Mesenchymal stem cell (in vitro differentiated cells and primary cell): Measurements from ENCODE around the gene MYL3.

Experiments
- DNase-seq: peaks from one replicate; pipeline ENCODE4 v3.0.0-alpha.2; 2013
- H2AFZ ChIP-seq: one replicate; pipeline ENCODE4 v1.6.1; 2013; ENCODE audit warnings: low read depth, mild to moderate bottlenecking, control low read depth, inconsistent platforms, low read length, moderate library complexity
- H2AK5ac ChIP-seq: 2 replicates; pipeline ENCODE4 v1.6.1; 2013; ENCODE audit warnings: low read length, moderate library complexity, mild to moderate bottlenecking, inconsistent platforms; ENCODE audit not compliant: severe bottlenecking
- H2BK120ac ChIP-seq: one replicate; pipeline ENCODE4 v1.6.1; 2013; ENCODE audit warnings: low read depth, mild to moderate bottlenecking, inconsistent platforms, low read length, moderate library complexity
- H2BK12ac ChIP-seq, 2 experiments: one replicate each; pipeline ENCODE4 v1.6.1; 2013; ENCODE audit warnings: inconsistent platforms in 2 of 2, low read length in 2 of 2, mild to moderate bottlenecking in 2 of 2, moderate library complexity in 2 of 2, control low read depth in 1 of 2
- H2BK15ac ChIP-seq: one replicate; pipeline ENCODE4 v1.6.1; 2013; ENCODE audit warnings: mild to moderate bottlenecking, low read depth, inconsistent platforms; ENCODE audit not compliant: poor library complexity, severe bottlenecking
- H2BK5ac ChIP-seq: 2 replicates; pipeline ENCODE4 v1.6.1; 2013; ENCODE audit warnings: low read depth, mild to moderate bottlenecking, low read length, control low read depth, inconsistent platforms; ENCODE audit not compliant: poor library complexity, severe bottlenecking
- H3K14ac ChIP-seq, 2 experiments: one replicate each; pipeline ENCODE4 v1.6.1; 2013; ENCODE audit warnings: inconsistent platforms in 2 of 2, low read length in 2 of 2, control low read depth in 1 of 2, mild to moderate bottlenecking in 1 of 2, moderate library complexity in 1 of 2
- H3K18ac ChIP-seq, 2 experiments: one replicate each; pipeline ENCODE4 v1.6.1; 2013; ENCODE audit warnings: inconsistent platforms in 2 of 2, low read length in 2 of 2, control low read depth in 1 of 2, low read depth in 1 of 2, mild to moderate bottlenecking in 1 of 2
- H3K23ac ChIP-seq, 2 experiments: one replicate each; pipeline ENCODE4 v1.6.1; 2013; ENCODE audit warnings: inconsistent platforms in 2 of 2, low read length in 2 of 2, mild to moderate bottlenecking in 2 of 2, moderate library complexity in 2 of 2, control low read depth in 1 of 2
- H3K27ac ChIP-seq: 2 replicates; pipeline ENCODE4 v1.5.1; 2013; ENCODE audit warnings: mild to moderate bottlenecking, moderate library complexity, low read length, control low read depth, inconsistent platforms; ENCODE audit not compliant: poor library complexity, severe bottlenecking
- H3K27me3 ChIP-seq, 2 experiments: 2 replicates each; pipeline versions ENCODE4 v1.6.1 to v1.7.0; 2013; ENCODE audit warnings: low read length in 2 of 2, mild to moderate bottlenecking in 2 of 2, moderate library complexity in 2 of 2, control low read depth in 1 of 2, inconsistent platforms in 1 of 2; ENCODE audit not compliant: control insufficient read depth in 1 of 2, insufficient read depth in 1 of 2
- H3K36me3 ChIP-seq, 2 experiments: 2 replicates each; pipeline versions ENCODE4 v1.6.1 to v1.7.0; 2013; ENCODE audit warnings: low read length in 2 of 2, control low read depth in 1 of 2, inconsistent platforms in 1 of 2, low read depth in 1 of 2, mild to moderate bottlenecking in 1 of 2; ENCODE audit not compliant: insufficient read depth in 2 of 2, control insufficient read depth in 1 of 2
- H3K4ac ChIP-seq, 2 experiments: one replicate each; pipeline ENCODE4 v1.6.1; 2013; ENCODE audit warnings: inconsistent platforms in 2 of 2, low read length in 2 of 2, mild to moderate bottlenecking in 2 of 2, moderate library complexity in 2 of 2, control low read depth in 1 of 2, low read depth in 1 of 2
- H3K4me1 ChIP-seq: 2 replicates; pipeline ENCODE4 v1.6.1; 2013; ENCODE audit warnings: low read depth, low read length, control low read depth; ENCODE audit not compliant: control insufficient read depth, insufficient read depth
- H3K4me2 ChIP-seq: 2 replicates; pipeline ENCODE4 v1.6.1; 2013; ENCODE audit warnings: low read length, mild to moderate bottlenecking, inconsistent platforms; ENCODE audit not compliant: poor library complexity, severe bottlenecking
- H3K4me3 ChIP-seq, 2 experiments: 2 replicates each; pipeline versions ENCODE4 v1.5.1 to v1.7.0; 2013; ENCODE audit warnings: low read length in 2 of 2, mild to moderate bottlenecking in 2 of 2, control low read depth in 1 of 2, low read depth in 1 of 2; ENCODE audit not compliant: insufficient read depth in 1 of 2
- H3K79me1 ChIP-seq: replicated peaks from 2 replicates; pipeline ENCODE4 v1.6.1; 2013; ENCODE audit warnings: mild to moderate bottlenecking, control low read depth, low read length, inconsistent platforms; ENCODE audit not compliant: poor library complexity, severe bottlenecking
- H3K9ac ChIP-seq: 2 replicates; pipeline ENCODE4 v1.7.0; 2013; ENCODE audit warnings: mild to moderate bottlenecking, low read length, moderate library complexity
- H3K9me3 ChIP-seq: 2 replicates; pipeline ENCODE4 v1.7.0; 2013; ENCODE audit warnings: mild to moderate bottlenecking, low read length; ENCODE audit not compliant: control insufficient read depth
- H4K8ac ChIP-seq: one replicate; pipeline ENCODE4 v1.6.1; 2013; ENCODE audit warnings: inconsistent platforms, mild to moderate bottlenecking, low read length, moderate library complexity
- H4K91ac ChIP-seq: one replicate; pipeline ENCODE4 v1.6.1; 2013; ENCODE audit warnings: mild to moderate bottlenecking, low read length, inconsistent platforms
- WGBS: methylation state at CpG from one replicate; pipeline ENCODE4 v1.1.7; 2013; ENCODE audit warnings: mixed read lengths; 5-methylcytosine and 5-hydroxymethylcytosine counted together

Gene MYL3

DNA sequence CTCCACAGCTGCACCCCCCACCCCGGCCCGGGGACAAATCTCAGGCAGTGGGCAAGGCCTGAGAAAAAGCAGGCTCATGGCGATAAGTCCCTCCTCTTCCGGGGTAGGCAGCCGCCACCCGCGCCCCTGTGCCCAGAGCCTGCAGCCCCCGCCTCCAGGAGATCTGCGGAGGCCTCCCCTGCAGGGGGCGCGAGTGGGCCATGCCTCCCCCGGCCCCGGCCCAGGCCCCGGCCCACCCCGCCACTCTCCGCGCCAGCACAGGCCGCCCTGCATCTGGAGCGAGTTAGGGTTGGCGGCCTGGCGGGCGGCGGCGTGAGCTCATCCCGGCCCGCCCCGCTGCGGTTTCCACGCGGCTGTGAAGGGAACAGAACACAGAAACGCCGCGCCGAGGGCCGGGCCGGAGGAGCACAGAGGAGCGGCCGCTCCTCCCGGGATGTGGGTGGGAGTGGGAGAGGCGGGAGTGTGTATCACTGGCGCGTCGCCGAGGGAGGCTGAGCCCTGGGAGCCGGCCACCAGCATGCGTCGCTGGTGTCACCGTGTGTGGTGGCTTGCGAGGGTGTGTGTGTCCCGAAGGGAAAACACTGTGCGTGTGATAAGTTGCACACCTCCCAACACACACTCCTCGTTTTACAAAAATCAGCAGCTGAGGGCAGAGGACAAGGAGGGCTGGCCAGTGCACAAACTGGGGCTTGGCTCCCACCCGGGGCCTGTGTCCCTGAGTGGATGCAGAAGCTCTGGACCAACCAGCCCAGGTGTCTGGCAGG lies 17.2 kb downstream of the MYL3 start:
- Histone ChIP-seq H3K23ac (peak overlapping the region in 1 of 2 experiments; percentile 5), H3K18ac (peak overlapping the region; percentile 90 to 97)
- WGBS, result 13% methylated on average over 43 of the region's 53 CpGs

DNA sequence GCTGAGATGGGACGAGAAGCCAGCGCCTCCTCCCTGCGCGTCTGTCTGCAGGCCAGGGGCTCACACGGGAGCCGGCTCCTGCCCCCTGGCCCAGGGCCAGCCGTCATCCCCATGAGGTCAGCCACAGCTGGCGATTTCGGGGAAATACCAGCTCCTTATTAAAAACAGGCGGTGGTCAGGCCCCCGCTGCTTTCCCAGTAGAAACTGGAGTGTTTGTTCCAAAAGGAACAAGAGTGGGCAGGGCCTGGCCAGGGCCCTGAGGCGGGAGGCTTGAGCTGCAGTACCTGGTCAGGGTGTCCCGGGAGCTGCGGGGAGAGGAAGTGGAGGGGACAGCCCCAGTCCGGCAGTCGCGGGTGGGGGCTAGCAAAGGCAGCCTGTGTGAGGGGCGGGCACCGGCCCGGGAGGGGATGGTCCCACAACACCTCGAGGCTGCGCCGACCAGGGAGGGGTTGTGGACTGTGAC lies 17.8 kb downstream of the MYL3 start:
- WGBS, result 9% methylated on average over 23 of the region's 23 CpGs
- H2BK120ac ChIP-seq, result peak overlapping the region; percentile 83
- peak overlapping the region; percentile 91 for H4K91ac ChIP-seq
- H3K79me1 ChIP-seq, result no peaks in the 10 kb centered on the region
- no peak overlapping the region for H3K23ac ChIP-seq
- peaks cover 23% of the 10 kb centered on the region for H3K9me3 ChIP-seq
- peak overlapping the region; percentile 60 to 69 for H3K4me3 ChIP-seq
- DNase-seq, result peak; percentile 75
- peak overlapping the region in 1 of 2 experiments; percentile 83 for H3K14ac ChIP-seq
- peak overlapping the region; percentile 79 for H3K4me2 ChIP-seq
- H2BK5ac ChIP-seq, result no peak overlapping the region
- peak overlapping the region; percentile 87 for H3K9ac ChIP-seq
- H2AK5ac ChIP-seq, result no peak overlapping the region
- H3K27ac ChIP-seq, result peak overlapping the region; percentile 47
- H3K18ac ChIP-seq, result peak overlapping the region; percentile 90 to 97
- no peaks in the 10 kb centered on the region for H3K36me3 ChIP-seq
- H2BK15ac ChIP-seq, result peak overlapping the region; percentile 6
- no peaks in the 10 kb centered on the region for H3K27me3 ChIP-seq
- H3K4ac ChIP-seq, result peak overlapping the region; percentile 65 to 85
- peak overlapping the region; percentile 100 for H2AFZ ChIP-seq
- H3K4me1 ChIP-seq, result peaks cover 17% of the 10 kb centered on the region
- peak overlapping the region; percentile 99 for H4K8ac ChIP-seq
- peak overlapping the region in 1 of 2 experiments; percentile 54 for H2BK12ac ChIP-seq

More for the DNA sequence above, 17.2 kb downstream of the MYL3 start:
- peak overlapping the region in 1 of 2 experiments; percentile 96 for H3K14ac ChIP-seq
- peak overlapping the region; percentile 91 for H4K91ac ChIP-seq
- H2BK120ac ChIP-seq, result peak overlapping the region; percentile 83
- H3K4me3 ChIP-seq, result peak overlapping the region; percentile 60 to 71
- peak; percentile 74 for DNase-seq
- H3K27ac ChIP-seq, result peak overlapping the region; percentile 47
- no peaks in the 10 kb centered on the region for H3K79me1 ChIP-seq
- H3K4ac ChIP-seq, result peak overlapping the region; percentile 65 to 85
- no peaks in the 10 kb centered on the region for H3K36me3 ChIP-seq
- H3K4me2 ChIP-seq, result peak overlapping the region; percentile 79
- H3K9ac ChIP-seq, result peak overlapping the region; percentile 87
- H3K27me3 ChIP-seq, result no peaks in the 10 kb centered on the region
- H2AFZ ChIP-seq, result peak overlapping the region; percentile 100
- H2BK12ac ChIP-seq, result peak overlapping the region in 1 of 2 experiments; percentile 75
- no peak overlapping the region for H2BK5ac ChIP-seq
- H4K8ac ChIP-seq, result peak overlapping the region; percentile 99
- H2BK15ac ChIP-seq, result peak overlapping the region; percentile 53
- peaks cover 17% of the 10 kb centered on the region for H3K9me3 ChIP-seq
- peaks cover 17% of the 10 kb centered on the region for H3K4me1 ChIP-seq
- no peak overlapping the region for H2AK5ac ChIP-seq

DNA sequence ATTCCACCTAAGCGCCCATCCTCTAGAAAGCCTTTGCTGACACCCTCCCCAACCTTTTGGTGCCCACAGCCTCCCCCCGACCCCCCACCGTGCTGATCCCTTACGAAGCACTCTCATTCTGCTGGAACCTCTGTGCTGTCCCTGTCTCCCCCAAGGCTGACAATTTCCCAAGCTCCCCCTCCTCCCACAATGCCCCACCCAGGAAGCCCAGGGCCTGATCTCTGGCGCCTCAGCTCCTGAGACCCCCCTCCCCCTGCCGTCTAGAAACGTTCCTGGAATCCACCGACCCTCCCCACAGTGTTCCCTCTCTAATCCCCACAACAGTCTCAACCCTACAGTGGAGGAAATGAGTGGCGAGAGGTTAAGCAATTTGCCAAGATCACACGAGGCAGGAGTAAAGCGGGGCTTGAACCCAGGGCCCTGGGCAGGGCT lies 18.3 kb downstream of the MYL3 start:
- peak overlapping the region; percentile 79 for H3K4me2 ChIP-seq

DNA sequence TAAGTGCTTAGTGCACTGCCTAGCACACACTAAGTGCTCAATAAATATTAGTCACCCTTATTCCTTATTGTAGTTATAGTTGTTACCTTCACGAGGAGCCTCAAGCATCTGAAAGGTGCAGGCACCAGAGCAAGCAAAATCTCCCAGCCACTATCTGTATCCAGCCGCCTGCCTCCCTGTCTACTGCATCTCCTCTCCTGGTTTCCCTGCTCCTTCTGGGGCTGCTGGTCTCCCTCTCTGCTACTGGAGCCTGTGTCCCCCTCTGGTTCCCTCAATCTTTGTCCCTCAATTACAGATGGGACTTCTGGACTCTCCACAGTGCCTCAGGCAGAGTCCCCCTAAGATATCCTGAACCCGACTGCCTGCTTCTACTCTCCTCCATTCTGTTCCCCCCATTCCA lies 18.8 kb downstream of the MYL3 start:
- Histone ChIP-seq H3K23ac (no peak overlapping the region), H3K27ac (no peak overlapping the region), H4K91ac (no peak overlapping the region), H3K4me2 (no peak overlapping the region), H3K4ac (no peak overlapping the region), H3K4me1 (peaks cover 17% of the 10 kb centered on the region), H2BK12ac (no peak overlapping the region), H3K4me3 (no peak overlapping the region), H2AFZ (no peak overlapping the region), H3K9me3 (peaks cover 28% of the 10 kb centered on the region), H2BK5ac (no peak overlapping the region), H2AK5ac (no peak overlapping the region), H4K8ac (no peak overlapping the region), H3K36me3 (no peaks in the 10 kb centered on the region), H3K27me3 (no peaks in the 10 kb centered on the region), H3K14ac (no peak overlapping the region), H3K18ac (no peak overlapping the region), H3K9ac (no peak overlapping the region), H2BK120ac (no peak overlapping the region), H2BK15ac (no peak overlapping the region), H3K79me1 (no peaks in the 10 kb centered on the region)
- no peak for DNase-seq
- WGBS, result 85% methylated on average over 3 of the region's 3 CpGs

More for the DNA sequence above, 18.3 kb downstream of the MYL3 start:
- Histone ChIP-seq H2BK120ac (no peak overlapping the region), H3K4me1 (peaks cover 17% of the 10 kb centered on the region), H3K4me3 (peak overlapping the region in 1 of 2 experiments; percentile 69), H4K91ac (peak overlapping the region; percentile 6), H2BK5ac (no peak overlapping the region), H3K79me1 (no peaks in the 10 kb centered on the region), H2BK12ac (no peak overlapping the region), H3K23ac (no peak overlapping the region), H3K4ac (no peak overlapping the region), H2AFZ (peak overlapping the region; percentile 100), H3K9me3 (peaks cover 27% of the 10 kb centered on the region), H3K27ac (no peak overlapping the region), H3K14ac (no peak overlapping the region), H2BK15ac (peak overlapping the region; percentile 6), H3K27me3 (no peaks in the 10 kb centered on the region), H3K36me3 (no peaks in the 10 kb centered on the region), H3K9ac (peak overlapping the region; percentile 87), H4K8ac (peak overlapping the region; percentile 99), H2AK5ac (no peak overlapping the region), H3K18ac (peak overlapping the region in 1 of 2 experiments; percentile 90)
- 37% methylated on average over 10 of the region's 11 CpGs for WGBS
- DNase-seq, result no peak
